GM18508 (cell line): Measurements from ENCODE around the gene FAXDC2.

Source experiments
- ATAC-seq: cut with Tn5 transposase; IDR thresholded peaks from one replicate; pipeline ENCODE4 v1.9.1; 2021; ENCODE audit warnings: moderate number of reproducible peaks; ENCODE audit not compliant: insufficient read depth, unreplicated experiment

Gene FAXDC2

DNA sequence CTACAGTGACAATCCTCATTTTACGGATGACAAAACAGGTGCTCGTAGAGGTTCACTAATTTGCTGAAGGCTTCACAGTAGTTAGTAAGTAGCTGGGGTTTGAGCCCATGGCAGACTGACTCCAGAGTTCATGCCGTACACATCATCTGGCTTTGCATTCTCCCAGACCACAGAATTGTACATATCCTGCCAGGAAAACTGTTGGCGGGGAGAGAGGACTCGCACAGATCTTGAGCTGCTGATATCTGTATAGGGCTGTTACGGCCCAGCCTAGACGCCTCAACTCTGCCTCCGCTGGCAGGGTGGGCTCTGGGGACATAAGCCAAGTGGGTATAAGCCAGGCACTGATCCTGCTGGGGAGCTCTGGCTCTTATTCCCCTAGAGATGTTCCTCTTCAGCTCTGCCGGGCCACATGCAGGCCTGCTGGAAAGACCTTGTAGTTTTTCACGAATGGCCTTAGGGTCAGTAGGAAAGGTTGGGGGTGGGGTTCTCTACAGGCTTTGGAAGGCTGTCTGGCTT is 79.0 kb downstream of the FAXDC2 start:
- no peak for ATAC-seq

DNA sequence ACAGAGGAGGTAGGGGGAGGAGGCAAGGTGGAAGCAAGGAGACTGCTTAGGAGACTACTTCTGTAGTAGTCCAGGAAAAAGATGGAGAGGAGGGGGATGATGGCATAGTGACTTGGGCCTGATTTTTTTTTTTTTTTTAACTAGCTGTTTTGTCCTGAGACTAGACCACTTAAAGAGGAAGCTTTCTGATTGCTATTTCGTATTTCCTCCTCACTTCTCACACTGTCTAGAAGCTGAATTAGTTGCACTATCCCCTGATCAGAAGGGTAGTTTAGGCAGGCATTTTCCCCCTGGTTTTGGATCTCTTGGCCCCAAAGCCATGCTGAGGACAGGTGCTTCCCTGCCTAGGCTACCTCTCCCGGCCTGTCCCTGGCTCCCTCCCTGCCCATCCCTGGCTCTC is 80.3 kb downstream of the FAXDC2 start:
- no peak for ATAC-seq
